CD4-positive, alpha-beta T cell treated with Interferon alpha-2 for 1 hour (primary cell): ENCODE data around the gene RYK.
"Not testable (repeated sequence)": the region's sequence is repeated elsewhere in the genome, so short reads cannot be mapped to it uniquely, and the experiment has no call there.

ENCODE experiments used
- DNase-seq, 2 donors: peaks; one replicate each; pipeline ENCODE4 v3.0.0-alpha.2; 2020 to 2022

Gene RYK

GRCh38 chr3:134250717-134251220, at the start of gene RYK:
Gene RYK (minus strand): TSS chr3:134250859. CDS start chr3:134250654, 205 bp downstream.
- peak; percentile 72 to 82 for DNase-seq

- no peak for DNase-seq
Observed at GRCh38 chr3:134299888-134300206, 49.2 kb upstream of the RYK start.

GRCh38 chr3:134299185-134299887, 48.7 kb upstream of the RYK start:
- no peak for DNase-seq

DNA sequence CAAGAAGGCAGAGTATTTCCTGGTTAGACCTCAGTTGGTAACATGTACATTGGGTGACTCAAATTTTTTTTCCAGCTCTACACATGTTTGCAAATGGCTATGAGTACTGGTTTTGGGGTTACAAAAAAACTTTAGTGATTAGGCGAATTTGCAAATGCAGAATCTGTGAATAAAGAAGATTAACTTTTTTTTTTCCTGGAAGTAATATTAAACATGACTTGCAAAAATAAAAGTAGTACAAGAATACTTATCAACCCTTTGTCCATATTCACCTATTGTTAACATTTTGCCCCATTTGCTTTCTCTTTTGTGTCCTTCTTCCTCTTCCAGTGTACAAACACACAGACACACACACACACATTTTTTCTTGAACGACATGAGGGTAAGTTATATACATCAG, 47.6 kb upstream of the RYK start:
- DNase-seq = no peak

DNA sequence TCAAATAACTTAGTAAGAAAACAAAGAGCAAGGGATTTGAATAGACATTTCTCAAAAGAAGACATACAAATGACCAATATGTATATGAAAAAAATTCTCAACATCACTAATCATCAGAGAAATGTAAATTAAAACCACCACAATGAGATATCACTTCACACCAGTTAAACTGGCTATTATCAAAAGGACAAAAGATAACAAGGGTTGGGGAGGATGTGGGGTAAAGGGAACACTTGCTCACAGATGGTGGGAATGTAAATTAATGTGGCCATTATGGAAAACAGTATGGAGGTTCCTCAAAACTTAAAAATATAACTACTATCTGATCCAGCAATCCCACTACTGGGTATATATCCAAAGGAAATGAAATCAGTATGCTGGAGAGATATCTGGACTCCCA, 46.0 kb upstream of the RYK start:
- DNase-seq = no peak

DNA sequence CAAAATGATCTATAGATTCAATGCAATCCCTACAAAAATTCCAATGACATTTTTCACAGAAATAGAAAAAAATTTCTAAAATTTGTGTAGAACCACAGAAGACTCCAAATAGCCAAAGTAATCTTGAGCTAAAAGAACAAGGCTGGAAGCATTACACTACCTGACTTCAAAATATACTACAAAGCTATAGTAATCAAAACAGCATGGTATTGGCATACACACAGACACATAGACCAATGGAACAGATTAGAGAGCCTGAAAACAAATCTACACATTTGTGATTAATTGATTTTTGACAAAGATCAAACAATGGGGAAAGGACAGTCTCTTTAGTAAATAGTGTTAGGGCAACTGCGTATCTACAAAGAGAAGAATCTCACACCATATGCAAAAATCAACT, 45.3 kb upstream of the RYK start:
- no peak for DNase-seq

DNA sequence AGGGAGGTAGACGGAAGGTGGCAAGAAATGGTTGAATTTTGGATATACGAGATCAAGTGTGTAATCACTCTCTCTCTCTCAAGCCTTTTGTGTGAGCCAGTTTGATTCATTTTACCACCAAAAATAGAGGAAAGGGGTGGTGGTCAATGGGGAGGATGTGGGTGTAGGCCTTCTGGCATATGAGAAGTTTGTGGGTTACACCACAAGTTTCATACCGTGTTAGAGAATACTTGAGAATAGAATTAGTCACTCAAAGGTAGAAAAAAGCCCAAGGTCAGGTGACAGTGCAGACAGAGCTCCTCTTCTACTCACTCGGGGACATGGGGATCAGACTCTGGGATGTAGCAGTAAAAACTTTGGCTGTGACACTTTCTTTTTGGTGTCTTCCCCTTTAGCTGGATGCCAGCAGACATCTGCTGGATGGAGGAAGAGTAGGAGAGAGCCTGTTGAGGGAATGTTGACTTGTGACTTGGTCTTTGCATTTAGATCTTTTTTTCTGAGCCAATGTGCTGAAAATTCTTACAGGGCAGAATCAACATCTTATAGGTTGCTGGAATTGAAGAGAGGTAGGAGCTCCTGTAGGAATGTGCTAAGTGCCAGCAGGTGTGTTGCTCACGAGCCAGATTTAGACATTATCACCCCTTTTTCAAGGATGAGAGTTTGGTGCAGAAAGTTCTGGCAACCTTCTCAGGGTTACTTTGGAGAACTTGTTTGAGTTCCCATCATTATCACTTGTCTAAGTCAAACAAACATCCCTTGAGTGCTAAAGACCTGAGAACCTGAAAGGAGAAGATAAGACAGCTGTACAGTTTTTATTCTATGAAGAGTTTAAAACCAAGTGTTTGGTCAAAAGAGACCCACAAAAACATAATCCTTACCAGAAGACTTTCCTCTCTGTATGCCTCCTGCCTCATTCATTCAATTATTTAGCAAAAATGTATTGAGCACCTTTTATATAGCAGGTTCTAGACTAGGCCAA, 43.9 kb upstream of the RYK start:
- DNase-seq = peak; percentile 35 to 69

DNA sequence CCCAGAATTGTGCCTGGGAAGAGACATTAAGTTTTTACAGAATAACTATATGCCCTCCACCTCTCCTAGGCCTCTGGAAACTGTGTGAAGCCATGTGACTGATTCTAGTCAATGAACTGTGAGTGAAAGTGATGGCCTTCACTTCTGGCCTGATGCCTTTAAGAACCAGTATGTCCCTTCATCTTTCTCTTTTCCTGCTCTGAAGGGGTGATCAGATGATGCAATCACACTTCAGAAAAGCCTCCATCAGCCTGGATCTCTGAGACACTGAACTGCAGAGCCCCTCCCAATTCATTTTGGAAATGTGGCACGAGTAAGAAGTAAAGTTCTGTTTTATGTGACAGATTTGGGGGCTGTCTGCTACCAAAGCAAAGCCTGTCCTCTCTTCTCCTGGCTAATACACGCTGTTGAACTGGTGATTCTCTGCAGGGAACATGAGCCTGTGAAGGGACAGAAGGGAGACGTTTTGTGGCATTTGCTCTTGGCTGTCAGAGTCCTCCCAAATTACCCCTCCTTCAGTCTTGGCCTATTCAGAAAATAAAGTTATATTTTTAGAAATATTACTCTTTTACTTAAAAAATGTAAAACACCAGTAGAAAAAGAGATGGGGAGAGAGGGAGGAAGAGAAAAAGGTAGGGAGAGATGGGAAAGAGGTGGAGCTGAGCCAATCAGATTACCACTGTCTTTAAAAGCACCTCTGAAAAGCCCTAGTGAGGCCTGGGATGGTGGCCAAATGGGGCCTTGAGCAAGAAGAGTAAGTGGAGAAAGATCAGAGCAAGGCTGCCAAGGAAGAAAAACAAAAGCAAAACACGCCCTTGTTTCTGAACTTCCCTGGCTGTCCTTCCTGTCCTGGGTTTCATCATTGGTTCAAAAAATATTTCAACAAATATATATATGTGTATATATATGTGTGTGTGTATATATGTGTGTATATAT, 40.9 kb upstream of the RYK start:
- DNase-seq = no peak

DNA sequence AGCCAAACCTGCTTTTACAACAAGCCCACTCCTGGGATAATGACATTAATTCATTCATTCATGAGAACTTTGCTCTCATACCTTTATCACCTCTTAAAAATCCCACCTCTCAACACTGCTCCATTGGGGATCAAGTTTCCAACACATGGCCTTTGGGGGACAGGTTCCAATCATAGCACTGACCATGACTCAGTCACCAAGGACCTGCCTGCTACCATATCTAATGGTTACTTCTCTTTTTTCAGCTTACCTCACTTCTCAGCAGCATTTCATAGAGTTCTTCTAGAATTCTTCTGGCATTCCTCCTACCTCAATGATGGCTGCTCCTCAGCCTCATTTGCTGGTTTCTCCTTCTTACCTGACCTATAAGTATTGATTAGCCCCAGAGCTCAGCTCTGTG, 36.9 kb upstream of the RYK start:
- DNase-seq = no peak

DNA sequence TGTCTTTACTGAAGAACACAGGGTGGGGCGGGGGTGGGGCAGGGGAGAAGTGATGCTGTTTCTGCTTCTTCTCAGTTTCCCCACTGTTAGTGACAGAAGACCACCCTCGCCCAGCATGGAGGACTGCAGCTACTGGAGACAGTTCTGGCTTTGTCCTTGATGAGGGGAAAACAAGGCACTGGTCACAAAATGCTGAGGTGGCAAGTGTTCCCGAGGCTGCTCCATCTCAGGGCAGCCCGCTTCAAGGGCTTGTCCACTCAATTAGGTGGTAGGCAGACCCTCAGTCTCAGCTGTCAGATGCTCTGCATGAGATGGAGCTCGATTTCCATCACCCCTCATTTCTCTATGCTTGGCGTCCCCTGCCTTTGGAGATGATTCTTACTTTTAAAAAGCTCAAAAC, 33.8 kb upstream of the RYK start:
- no peak for DNase-seq

GRCh38 chr3:134282659-134283047, 32.0 kb upstream of the RYK start:
- no peak for DNase-seq

DNA sequence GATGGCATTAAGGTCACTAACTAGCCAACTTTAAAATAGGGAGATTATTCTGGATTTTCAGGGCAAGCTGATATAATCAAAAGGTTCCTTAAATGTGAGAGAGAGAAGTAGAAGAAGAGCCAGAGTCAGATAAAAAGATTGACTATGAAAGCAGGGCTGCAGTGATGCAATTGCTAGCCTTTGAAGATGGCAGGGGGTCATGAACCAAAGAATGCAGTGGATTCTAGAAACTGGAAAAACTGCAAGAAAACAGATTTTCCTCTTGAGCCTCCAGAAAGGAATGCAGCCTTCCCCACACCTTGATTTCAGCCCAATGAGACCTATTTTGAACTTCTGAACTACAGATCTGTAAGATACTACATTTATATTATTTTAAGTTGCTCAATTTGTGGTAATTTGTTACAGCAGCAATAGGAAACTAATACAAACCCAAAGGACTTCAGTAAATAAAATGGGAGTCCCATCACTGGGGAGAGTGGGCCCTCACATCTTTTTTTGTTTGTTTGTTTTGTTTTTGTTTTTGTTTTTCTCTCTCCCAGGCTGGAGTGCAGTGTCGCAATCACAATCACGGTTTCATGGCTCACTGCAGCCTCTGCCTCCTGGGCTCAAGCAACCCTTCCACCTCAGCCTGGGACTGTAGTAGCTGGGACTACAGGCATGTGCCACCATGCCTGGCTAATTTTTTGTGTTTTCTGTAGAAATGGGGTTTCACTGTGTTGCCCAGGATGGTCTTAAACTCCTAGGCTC, 31.4 kb upstream of the RYK start:
- no peak for DNase-seq

GRCh38 chr3:134279466-134279865, 28.8 kb upstream of the RYK start:
- no peak for DNase-seq

DNA sequence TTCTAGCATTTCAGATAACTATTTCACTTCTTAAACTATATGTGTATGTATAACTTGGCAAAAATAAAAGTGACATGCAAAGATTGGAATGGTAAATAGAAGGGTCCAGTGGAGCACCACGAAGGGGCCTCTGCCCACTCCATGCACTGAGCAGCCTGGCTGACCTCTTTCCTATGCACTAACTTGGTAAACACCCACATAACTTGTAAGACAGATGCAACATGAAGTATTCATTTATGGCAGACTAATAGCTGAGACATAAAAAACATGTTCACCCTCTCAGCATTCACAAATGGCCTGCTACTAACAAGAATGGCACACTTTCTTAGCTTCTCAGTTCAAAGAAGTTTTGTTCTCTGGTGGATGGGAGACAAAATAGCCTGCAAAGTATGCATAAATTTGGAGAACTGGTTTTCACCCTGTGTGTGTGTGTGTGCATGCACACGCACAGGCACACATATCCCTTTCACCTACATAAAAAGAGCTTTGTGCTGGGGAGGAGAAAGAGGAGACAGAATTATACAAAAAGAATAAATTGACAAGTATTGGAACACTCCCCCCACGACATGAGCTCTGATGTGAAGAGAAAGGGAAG, 26.5 kb upstream of the RYK start:
- DNase-seq = no peak

DNA sequence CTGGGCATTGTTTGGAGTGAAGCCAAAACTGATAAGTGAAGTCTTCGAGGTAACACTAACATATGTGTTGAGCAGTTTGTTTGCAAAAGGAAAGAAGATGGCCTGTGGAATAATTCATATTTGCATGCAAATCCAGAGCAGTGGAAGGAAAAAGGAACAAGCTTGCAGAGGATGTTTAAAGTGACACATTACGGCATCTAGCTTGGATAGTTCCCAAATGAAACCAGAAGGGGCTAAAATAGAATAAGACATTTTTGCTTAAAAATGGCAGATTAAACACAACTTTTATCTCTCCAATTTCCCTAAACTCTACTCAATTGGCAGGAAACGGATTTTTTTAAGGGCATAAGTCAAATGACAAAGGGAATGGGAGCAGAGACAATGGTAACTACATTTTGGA, 25.4 kb upstream of the RYK start:
- no peak for DNase-seq

DNA sequence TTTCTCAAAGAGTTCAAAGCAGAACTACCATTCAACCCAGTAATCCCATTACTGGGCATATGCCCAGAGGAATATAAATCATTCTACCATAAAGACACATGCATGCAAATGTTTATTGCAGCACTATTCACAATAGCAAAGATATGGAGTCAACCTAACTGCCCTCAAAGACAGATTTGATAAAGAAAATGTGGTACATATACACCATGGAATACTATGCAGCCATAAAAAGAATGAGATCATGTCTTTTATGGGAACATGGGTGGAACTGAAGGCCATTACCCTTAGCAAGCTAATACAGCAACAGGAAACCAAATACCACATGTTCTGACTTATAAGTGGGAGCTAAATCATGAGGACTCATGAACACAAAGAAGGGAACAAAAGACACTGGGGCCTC, 24.5 kb upstream of the RYK start:
- DNase-seq = not testable (repeated sequence)

DNA sequence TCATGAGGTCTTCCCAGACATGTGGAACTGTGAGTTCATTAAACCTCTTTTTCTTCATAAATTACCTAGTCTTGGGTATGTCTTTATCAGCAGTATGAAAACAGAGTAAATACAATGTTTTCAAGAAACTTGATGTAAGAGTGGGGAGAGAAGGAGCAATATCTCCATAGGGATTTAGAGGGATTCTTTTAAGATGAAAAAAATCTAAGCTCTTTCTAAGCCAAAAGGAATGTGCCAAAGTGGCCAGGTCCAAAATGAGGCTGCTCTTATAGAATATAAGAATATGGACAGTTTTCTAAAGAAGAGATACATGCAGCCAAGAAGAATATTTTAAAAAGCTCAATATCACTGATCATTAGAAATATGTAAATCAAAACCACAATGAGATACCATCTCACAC, 23.9 kb upstream of the RYK start:
- no peak for DNase-seq

DNA sequence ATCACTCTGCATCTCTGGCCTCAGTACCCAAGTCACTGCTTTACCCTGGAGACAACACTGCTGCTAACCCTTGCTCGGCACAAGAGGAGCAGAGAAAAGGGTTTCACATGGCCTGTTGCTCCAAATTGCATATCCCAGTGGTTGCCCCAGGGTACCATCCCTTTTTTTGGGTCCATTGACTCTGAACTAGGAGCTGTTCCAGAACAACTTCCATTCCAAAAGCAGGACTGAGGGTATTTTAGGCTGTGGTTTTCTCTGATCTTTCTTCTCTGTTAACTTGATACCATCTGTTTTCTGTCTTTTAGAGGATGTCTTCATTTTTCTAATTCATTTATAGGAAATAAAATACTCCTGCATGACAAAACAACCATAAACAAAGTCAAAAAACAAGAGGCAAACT, 17.3 kb upstream of the RYK start:
- no peak for DNase-seq

DNA sequence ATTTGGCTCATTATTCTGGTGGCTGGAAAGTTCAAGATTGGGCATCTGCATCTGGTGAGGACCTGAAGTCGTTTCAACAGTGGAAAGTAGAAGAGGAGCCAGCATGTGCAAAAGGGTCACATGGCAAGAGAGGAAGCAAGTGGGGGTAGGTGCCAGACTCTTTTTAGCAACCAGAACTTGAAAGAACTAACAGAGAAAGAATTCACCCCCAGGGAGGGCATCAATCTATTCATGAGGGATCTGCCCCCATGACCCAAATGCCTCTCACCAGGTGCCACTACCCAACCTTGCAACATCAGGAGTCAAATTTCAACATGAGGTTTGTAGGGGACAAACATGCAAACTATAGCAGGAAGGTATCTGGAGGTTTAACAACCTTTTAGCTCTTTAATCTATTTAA, 10.3 kb upstream of the RYK start:
- no peak for DNase-seq

DNA sequence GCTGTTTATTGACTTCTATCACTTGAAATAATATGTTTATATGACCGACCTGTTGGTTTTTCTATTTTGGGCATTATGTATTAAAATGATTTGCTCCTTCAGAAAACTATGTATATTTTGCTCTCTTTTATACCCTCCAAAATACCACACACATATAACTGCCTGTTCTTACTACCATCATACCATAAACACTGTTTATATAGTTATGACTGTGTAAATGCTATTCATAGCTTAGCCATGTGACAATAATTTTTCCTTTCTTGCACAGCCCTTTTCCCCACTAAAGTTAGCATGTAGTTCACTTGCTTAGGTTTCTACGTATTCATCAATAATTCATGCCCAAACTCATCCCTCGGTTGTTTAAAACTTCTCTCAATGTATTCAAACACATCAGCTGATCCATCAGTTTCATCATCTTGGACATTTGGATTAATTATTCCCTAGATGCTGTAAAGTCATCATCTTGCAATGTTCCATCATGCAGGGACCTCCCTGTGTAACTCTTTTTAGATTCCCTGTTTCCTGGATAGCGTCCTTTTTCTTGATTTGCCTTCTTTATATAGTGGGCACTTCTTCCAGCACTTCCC, 8.2 kb upstream of the RYK start:
- no peak for DNase-seq

- no peak for DNase-seq
Observed at GRCh38 chr3:134255404-134255803, 4.7 kb upstream of the RYK start.
